Stomach (tissue), 4 donors: ENCODE measurements around the gene ITGB7.

Experiments used
- EP300 ChIP-seq: sonication (generic); formaldehyde crosslinking; IDR thresholded peaks from one replicate; pipeline ENCODE4 v1.6.1; 2017; ENCODE audit warnings: antibody characterized with exemption
- POLR2A ChIP-seq, 4 donors: fragments of 450-650 bp; IDR thresholded peaks; one replicate each; pipeline ENCODE4 v1.6.1; 2016; ENCODE audit warnings: antibody characterized with exemption in 4 of 4, control low read depth in 2 of 4, mild to moderate bottlenecking in 1 of 4, moderate library complexity in 1 of 4
- TF ChIP-seq, protein P1 (sequence below), 7 experiments: fragments of 450-650 bp in 4 of 7; fragments of 200-600 bp in 3 of 7; sonication (generic) in 3 of 7; IDR thresholded peaks; one replicate each; pipeline ENCODE4 v1.5.1; 2016 to 2019; ENCODE audit warnings: antibody characterized with exemption in 7 of 7, control low read depth in 2 of 7, mild to moderate bottlenecking in 1 of 7

GRCh38 chr12:53219956-53220693 lies 13.1 kb upstream of the ITGB7 start:
- TF ChIP-seq, protein P1, sequence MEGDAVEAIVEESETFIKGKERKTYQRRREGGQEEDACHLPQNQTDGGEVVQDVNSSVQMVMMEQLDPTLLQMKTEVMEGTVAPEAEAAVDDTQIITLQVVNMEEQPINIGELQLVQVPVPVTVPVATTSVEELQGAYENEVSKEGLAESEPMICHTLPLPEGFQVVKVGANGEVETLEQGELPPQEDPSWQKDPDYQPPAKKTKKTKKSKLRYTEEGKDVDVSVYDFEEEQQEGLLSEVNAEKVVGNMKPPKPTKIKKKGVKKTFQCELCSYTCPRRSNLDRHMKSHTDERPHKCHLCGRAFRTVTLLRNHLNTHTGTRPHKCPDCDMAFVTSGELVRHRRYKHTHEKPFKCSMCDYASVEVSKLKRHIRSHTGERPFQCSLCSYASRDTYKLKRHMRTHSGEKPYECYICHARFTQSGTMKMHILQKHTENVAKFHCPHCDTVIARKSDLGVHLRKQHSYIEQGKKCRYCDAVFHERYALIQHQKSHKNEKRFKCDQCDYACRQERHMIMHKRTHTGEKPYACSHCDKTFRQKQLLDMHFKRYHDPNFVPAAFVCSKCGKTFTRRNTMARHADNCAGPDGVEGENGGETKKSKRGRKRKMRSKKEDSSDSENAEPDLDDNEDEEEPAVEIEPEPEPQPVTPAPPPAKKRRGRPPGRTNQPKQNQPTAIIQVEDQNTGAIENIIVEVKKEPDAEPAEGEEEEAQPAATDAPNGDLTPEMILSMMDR (IDR thresholded peaks at IDR 0.05): no peak
- TF ChIP-seq POLR2A (IDR thresholded peaks at IDR 0.05): no peak
- no peak for TF ChIP-seq EP300
